Measurements from ENCODE around the gene HSD17B3. TPM values are rescaled to one million over a fixed set of nuclear protein-coding genes. Genes with fewer than 3 reads are reported as not detected.

Gene HSD17B3
- total and polyA plus RNA-seq, 2 of the 13 experiments (the other 11 are each of a cell fraction or from before 2014, with no cell fraction given): 0.12 TPM; not detected in 1

GRCh38 chr9:96343515-96344360 lies 41.8 kb upstream of the HSD17B3 start (continued):
- TF ChIP-seq, protein P1, sequence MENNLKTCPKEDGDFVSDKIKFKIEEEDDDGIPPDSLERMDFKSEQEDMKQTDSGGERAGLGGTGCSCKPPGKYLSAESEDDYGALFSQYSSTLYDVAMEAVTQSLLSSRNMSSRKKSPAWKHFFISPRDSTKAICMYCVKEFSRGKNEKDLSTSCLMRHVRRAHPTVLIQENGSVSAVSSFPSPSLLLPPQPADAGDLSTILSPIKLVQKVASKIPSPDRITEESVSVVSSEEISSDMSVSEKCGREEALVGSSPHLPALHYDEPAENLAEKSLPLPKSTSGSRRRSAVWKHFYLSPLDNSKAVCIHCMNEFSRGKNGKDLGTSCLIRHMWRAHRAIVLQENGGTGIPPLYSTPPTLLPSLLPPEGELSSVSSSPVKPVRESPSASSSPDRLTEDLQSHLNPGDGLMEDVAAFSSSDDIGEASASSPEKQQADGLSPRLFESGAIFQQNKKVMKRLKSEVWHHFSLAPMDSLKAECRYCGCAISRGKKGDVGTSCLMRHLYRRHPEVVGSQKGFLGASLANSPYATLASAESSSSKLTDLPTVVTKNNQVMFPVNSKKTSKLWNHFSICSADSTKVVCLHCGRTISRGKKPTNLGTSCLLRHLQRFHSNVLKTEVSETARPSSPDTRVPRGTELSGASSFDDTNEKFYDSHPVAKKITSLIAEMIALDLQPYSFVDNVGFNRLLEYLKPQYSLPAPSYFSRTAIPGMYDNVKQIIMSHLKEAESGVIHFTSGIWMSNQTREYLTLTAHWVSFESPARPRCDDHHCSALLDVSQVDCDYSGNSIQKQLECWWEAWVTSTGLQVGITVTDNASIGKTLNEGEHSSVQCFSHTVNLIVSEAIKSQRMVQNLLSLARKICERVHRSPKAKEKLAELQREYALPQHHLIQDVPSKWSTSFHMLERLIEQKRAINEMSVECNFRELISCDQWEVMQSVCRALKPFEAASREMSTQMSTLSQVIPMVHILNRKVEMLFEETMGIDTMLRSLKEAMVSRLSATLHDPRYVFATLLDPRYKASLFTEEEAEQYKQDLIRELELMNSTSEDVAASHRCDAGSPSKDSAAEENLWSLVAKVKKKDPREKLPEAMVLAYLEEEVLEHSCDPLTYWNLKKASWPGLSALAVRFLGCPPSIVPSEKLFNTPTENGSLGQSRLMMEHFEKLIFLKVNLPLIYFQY (CRISPR knock-in tag; IDR thresholded peaks at IDR 0.05; ENCODE audit: borderline replicate concordance): no peak
- TF ChIP-seq MED1 (CRISPR knock-in tag; IDR thresholded peaks at IDR 0.05) (no peak), KDM6A (CRISPR knock-in tag; IDR thresholded peaks at IDR 0.05; ENCODE audit: low read depth) (no peak), NFIC (IDR thresholded peaks at IDR 0.05; ENCODE audit: low read length) (no peak), KLF16 (CRISPR knock-in tag; IDR thresholded peaks at IDR 0.05) (no peak), ZNF44 (CRISPR knock-in tag; IDR thresholded peaks at IDR 0.05) (no peak), CREM (IDR thresholded peaks at IDR 0.05) (no peak), CREM (CRISPR knock-in tag; IDR thresholded peaks at IDR 0.05) (no peak)

All from HepG2 (cell line).